ENCODE results near the gene AMMECR1.

- TF ChIP-seq SUZ12 (IDR thresholded peaks at IDR 0.05) (no peak), BHLHE40 (IDR thresholded peaks at IDR 0.05; ENCODE audit: borderline replicate concordance) (no peak), ARNT (IDR thresholded peaks at IDR 0.05) (no peak), L3MBTL2 (conservative IDR thresholded peaks at IDR 0.05) (no peak), NFRKB (IDR thresholded peaks at IDR 0.05) (no peak), ELF4 (IDR thresholded peaks at IDR 0.05) (no peak), FOXA1 (IDR thresholded peaks at IDR 0.05) (no peak), SP1 (IDR thresholded peaks at IDR 0.05) (no peak), HDGF (IDR thresholded peaks at IDR 0.05; ENCODE audit: borderline replicate concordance) (no peak), ZNF384 (IDR thresholded peaks at IDR 0.05) (no peak), TARDBP (IDR thresholded peaks at IDR 0.05) (no peak), FOXK2 (IDR thresholded peaks at IDR 0.05) (no peak)
These were observed 30.3 kb downstream of the AMMECR1 start for GRCh38 chrX:110287605-110288004.
